HepG2 (cell line): ENCODE results near the gene C1orf115. TPM values are rescaled to one million over a fixed set of nuclear protein-coding genes. Genes with fewer than 3 reads are reported as not detected.

Experiments used
- AHDC1 ChIP-seq: sonication (generic); formaldehyde crosslinking; IDR thresholded peaks from 2 replicates; pipeline ENCODE4 v1.5.1; 2020; ENCODE audit warnings: mild to moderate bottlenecking, missing genetic modification reagents, borderline replicate concordance
- CBX5 ChIP-seq: sonication (generic); formaldehyde crosslinking; IDR thresholded peaks from 2 replicates; pipeline ENCODE4 v1.4.0; 2020; ENCODE audit warnings: missing genetic modification reagents, borderline replicate concordance
- CSRNP2 ChIP-seq: sonication (generic); formaldehyde crosslinking; conservative IDR thresholded peaks from 2 replicates; pipeline ENCODE4 v1.8.0; 2022; ENCODE audit warnings: low read depth, missing genetic modification reagents
- DRAP1 ChIP-seq: IDR thresholded peaks from 2 replicates; pipeline ENCODE4 v1.6.1; 2016; ENCODE audit warnings: missing genetic modification reagents, missing compliant biosample characterization
- E2F5 ChIP-seq: sonication (generic); formaldehyde crosslinking; conservative IDR thresholded peaks from 2 replicates; pipeline ENCODE4 v1.4.0; 2020; ENCODE audit warnings: missing genetic modification reagents
- HHEX ChIP-seq: IDR thresholded peaks from 2 replicates; pipeline ENCODE4 v1.6.1; 2016; ENCODE audit warnings: control low read depth
- JUN ChIP-seq: sonication (generic); formaldehyde crosslinking; IDR thresholded peaks from 2 replicates; pipeline ENCODE4 v1.4.0; 2020; ENCODE audit warnings: mild to moderate bottlenecking, missing genetic modification reagents
- KDM5A ChIP-seq: fragments of 200-600 bp; sonication (generic); IDR thresholded peaks from 2 replicates; pipeline ENCODE4 v1.7.0; 2018; ENCODE audit warnings: antibody characterized with exemption, mild to moderate bottlenecking, low read length, borderline replicate concordance
- NFKB2 ChIP-seq: sonication (generic); formaldehyde crosslinking; IDR thresholded peaks from 2 replicates; pipeline ENCODE4 v1.4.0; 2020; ENCODE audit warnings: missing genetic modification reagents, borderline replicate concordance
- PAWR ChIP-seq: sonication (generic); formaldehyde crosslinking; IDR thresholded peaks from 2 replicates; pipeline ENCODE4 v1.4.0; 2020; ENCODE audit warnings: missing genetic modification reagents, mild to moderate bottlenecking, borderline replicate concordance
- RBFOX2 ChIP-seq: fragments of 200-400 bp; formaldehyde crosslinking; IDR thresholded peaks from 2 replicates; pipeline ENCODE4 v1.6.1; 2017; ENCODE audit warnings: low read depth, mild to moderate bottlenecking, low read length
- RNF219 ChIP-seq: sonication (generic); formaldehyde crosslinking; IDR thresholded peaks from 2 replicates; pipeline ENCODE4 v1.5.0; 2020; ENCODE audit warnings: mild to moderate bottlenecking, missing genetic modification reagents
- SMARCC2 ChIP-seq: fragments of 450-650 bp; IDR thresholded peaks from 2 replicates; pipeline ENCODE4 v1.6.1; 2017; ENCODE audit warnings: antibody characterized with exemption, mild to moderate bottlenecking
- ZNF24 ChIP-seq: fragments of 450-650 bp; IDR thresholded peaks from 2 replicates; pipeline ENCODE4 v1.6.1; 2017; ENCODE audit warnings: antibody characterized with exemption, mild to moderate bottlenecking
- ZNF558 ChIP-seq: sonication (generic); formaldehyde crosslinking; IDR thresholded peaks from 2 replicates; pipeline ENCODE4 v1.9.0; 2022; ENCODE audit warnings: mild to moderate bottlenecking, missing genetic modification reagents, borderline replicate concordance
- ZNF740 ChIP-seq: sonication (generic); formaldehyde crosslinking; IDR thresholded peaks from 2 replicates; pipeline ENCODE4 v1.4.0; 2020; ENCODE audit warnings: missing genetic modification reagents
- ZNF878 ChIP-seq: sonication (generic); formaldehyde crosslinking; IDR thresholded peaks from 2 replicates; pipeline ENCODE4 v1.8.1; 2023; ENCODE audit warnings: mild to moderate bottlenecking, missing genetic modification reagents, moderate library complexity
- polyA plus RNA-seq, 8 experiments: library from polyadenylated mRNA; depleted of rRNA in 3 of 8; stranded (reverse) in 7 of 8; unstranded in 1 of 8; fragments of >200 nt; fragmentation: Illumina TruSeq in 4 of 8; extraction: Trizol in 4 of 8; gene quantifications; 2 replicates each; pipeline versions ENCODE4 v1.2.1 to v1.2.3, GENCODE V29; 2011 to 2016; ENCODE audit warnings: low read depth in 4 of 8, missing spikeins in 1 of 8, mixed read lengths in 1 of 8; ENCODE audit not compliant: insufficient read depth in 1 of 8
- total RNA-seq, 5 experiments: library from RNA; depleted of rRNA; stranded (reverse); fragments of >200 nt; fragmentation: Illumina TruSeq; extraction: Trizol; gene quantifications; 2 replicates each; pipeline ENCODE4 v1.2.3, GENCODE V29; 2016; ENCODE audit warnings: low read depth in 1 of 5

The C1orf115 gene
- total and polyA plus RNA-seq, 2 of the 13 experiments (the other 11 are each of a cell fraction or from before 2014, with no cell fraction given) = 25.2 to 85.9 TPM

GRCh38 chr1:220698607-220699016 is 8.4 kb downstream of the C1orf115 start (continued):
- no peak for TF ChIP-seq KDM5A
- no peak for TF ChIP-seq DRAP1 (CRISPR knock-in tag)
- no peak for TF ChIP-seq RBFOX2
- no peak for TF ChIP-seq SMARCC2
- TF ChIP-seq ZNF24 = no peak
- no peak for TF ChIP-seq NFKB2 (CRISPR knock-in tag)
- no peak for TF ChIP-seq CSRNP2 (CRISPR knock-in tag)
- no peak for TF ChIP-seq JUN
- no peak for TF ChIP-seq E2F5 (CRISPR knock-in tag)
- TF ChIP-seq ZNF740 (CRISPR knock-in tag) = no peak
- no peak for TF ChIP-seq HHEX (CRISPR knock-in tag)
- no peak for TF ChIP-seq CBX5
- no peak for TF ChIP-seq AHDC1 (CRISPR knock-in tag)
- no peak for TF ChIP-seq ZNF558 (CRISPR knock-in tag)
- no peak for TF ChIP-seq PAWR
- 0 out of 2 replicates have a peak, but pooled peaks have one; percentile 44 for TF ChIP-seq ZNF878 (CRISPR knock-in tag)
- TF ChIP-seq RNF219 (CRISPR knock-in tag) = no peak
